ENCODE results near the gene CACNA1E.

DNA sequence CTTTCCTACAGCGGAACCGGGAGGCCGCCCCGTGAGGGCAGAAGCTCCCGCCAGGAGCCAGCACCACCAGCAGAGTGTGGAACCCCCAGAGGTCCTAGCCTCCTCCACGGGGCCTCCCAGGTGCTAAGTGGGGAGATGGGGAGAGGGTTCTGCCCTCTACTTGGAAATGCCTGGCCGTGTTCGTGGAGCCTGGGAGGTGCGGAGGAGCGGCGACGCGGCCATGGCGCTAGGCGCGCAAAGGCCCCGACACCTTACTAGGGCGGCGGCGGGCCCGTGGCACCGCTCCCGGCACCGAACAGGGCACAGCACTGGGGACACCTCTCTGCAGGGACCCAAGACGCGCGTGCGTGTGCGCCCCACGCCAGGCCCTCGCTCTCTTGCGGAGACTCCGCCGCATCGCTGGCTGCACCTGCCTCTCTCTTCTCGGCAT lies 1.3 kb upstream of the CACNA1E start:
- TF ChIP-seq CTCF (conservative IDR thresholded peaks at IDR 0.05), result no peak
- TF ChIP-seq ZFX (IDR thresholded peaks at IDR 0.05), result no peak
